Transverse colon (tissue), 4 donors: Measurements from ENCODE around the gene NFKBIL1. TPM values are rescaled to one million over a fixed set of nuclear protein-coding genes. Genes with fewer than 3 reads are reported as not detected.

ENCODE experiments used
- DNase-seq: peaks from one replicate; pipeline ENCODE4 v3.0.0-alpha.2; 2019
- H3K27ac ChIP-seq, 4 donors: fragments of 200-600 bp; sonication (generic); 2 replicates each; pipeline ENCODE4 v1.5.1; 2016 to 2018; ENCODE audit warnings: inconsistent platforms in 4 of 4
- H3K27me3 ChIP-seq: fragments of 200-600 bp; sonication (generic); 2 replicates; pipeline ENCODE4 v1.5.1; 2017; ENCODE audit warnings: inconsistent platforms
- H3K36me3 ChIP-seq, 4 donors: fragments of 200-600 bp; sonication (generic); 2 replicates each; pipeline ENCODE4 v1.5.1; 2017 to 2019; ENCODE audit warnings: inconsistent platforms in 4 of 4
- H3K4me1 ChIP-seq, 4 donors: fragments of 200-600 bp; sonication (generic); 2 replicates each; pipeline ENCODE4 v1.5.1; 2017 to 2020; ENCODE audit warnings: inconsistent platforms in 4 of 4
- H3K4me3 ChIP-seq, 4 donors: fragments of 200-600 bp; sonication (generic); 1 replicate in 1 of 4; 2 replicates in 3 of 4; pipeline versions ENCODE4 v1.5.1 to v1.6.1; 2017 to 2019; ENCODE audit warnings: inconsistent platforms in 4 of 4
- H3K9me3 ChIP-seq, 2 donors: fragments of 200-600 bp; sonication (generic); 2 replicates each; pipeline ENCODE4 v1.5.1; 2017 to 2019; ENCODE audit warnings: inconsistent platforms in 2 of 2
- EP300 ChIP-seq: sonication (generic); formaldehyde crosslinking; IDR thresholded peaks from one replicate; pipeline ENCODE4 v1.6.1; 2017; ENCODE audit warnings: antibody characterized with exemption, low read depth
- POLR2A ChIP-seq: fragments of 450-650 bp; IDR thresholded peaks from one replicate; pipeline ENCODE4 v1.6.1; 2016; ENCODE audit warnings: antibody characterized with exemption, mild to moderate bottlenecking, moderate library complexity
- POLR2AphosphoS5 ChIP-seq, 3 donors: sonication (generic); formaldehyde crosslinking; IDR thresholded peaks; one replicate each; pipeline ENCODE4 v1.6.1; 2016; ENCODE audit warnings: antibody characterized with exemption in 3 of 3
- WGBS, 2 donors: methylation state at CpG; one replicate each; pipeline ENCODE4 v1.1.5; 2018; ENCODE audit warnings: low coverage in 1 of 2; 5-methylcytosine and 5-hydroxymethylcytosine counted together
- in situ Hi-C, 4 donors: fragments of 200-750 bp; cut with MboI; loops; one replicate each; pipeline versions ENCODE4 v1.15.0 to v1.15.1; 2017; ENCODE audit warnings: low sequenced_read_pairs in 3 of 4, low pct_ligation_motif_present in 1 of 4, low pct_unique_long_range_greater_than_20kb in 1 of 4
- intact Hi-C: fragments of 100-400 bp; cut with DNase I; formaldehyde crosslinking; loops from one replicate; pipeline ENCODE4 v1.15.1; 2023; ENCODE audit warnings: low total_unique reads
- total RNA-seq, 4 donors: library from RNA; depleted of rRNA; stranded (reverse); fragments of >200 nt; gene quantifications; one replicate each; pipeline ENCODE4 v1.1.0, GENCODE V29; 2016
- TF ChIP-seq, protein P1 (sequence below), 5 experiments: fragments of 200-600 bp in 3 of 5; fragments of 450-650 bp in 2 of 5; sonication (generic) in 3 of 5; IDR thresholded peaks; 1 replicate in 2 of 5; 2 replicates in 3 of 5; pipeline ENCODE4 v1.5.1; 2016 to 2017; ENCODE audit warnings: antibody characterized with exemption in 5 of 5, inconsistent platforms in 3 of 5, mild to moderate bottlenecking in 2 of 5, moderate library complexity in 1 of 5

Gene NFKBIL1
- total RNA-seq, 4 donors from 2014 or later, result 13.7 to 29.5 (median 22.9) TPM

GRCh38 chr6:31530659-31531058, 16.7 kb upstream of the NFKBIL1 start:
- Histone ChIP-seq H3K4me3 (no peak overlapping the region), H3K27me3 (no peaks in the 10 kb centered on the region), H3K4me1 (no peaks in the 10 kb centered on the region), H3K9me3 (no peaks in the 10 kb centered on the region), H3K27ac (no peak overlapping the region), H3K36me3 (peaks cover 0 to 55% (median 29%) of the 10 kb centered on the region in 4 donors)
- intact Hi-C loops (no loop called here), in situ Hi-C loops (no loop called here)
- no peak for DNase-seq
- TF ChIP-seq EP300 (no peak), POLR2A (no peak), POLR2AphosphoS5 (IDR thresholded peaks at IDR 0.05) (no peak)
- TF ChIP-seq, protein P1, sequence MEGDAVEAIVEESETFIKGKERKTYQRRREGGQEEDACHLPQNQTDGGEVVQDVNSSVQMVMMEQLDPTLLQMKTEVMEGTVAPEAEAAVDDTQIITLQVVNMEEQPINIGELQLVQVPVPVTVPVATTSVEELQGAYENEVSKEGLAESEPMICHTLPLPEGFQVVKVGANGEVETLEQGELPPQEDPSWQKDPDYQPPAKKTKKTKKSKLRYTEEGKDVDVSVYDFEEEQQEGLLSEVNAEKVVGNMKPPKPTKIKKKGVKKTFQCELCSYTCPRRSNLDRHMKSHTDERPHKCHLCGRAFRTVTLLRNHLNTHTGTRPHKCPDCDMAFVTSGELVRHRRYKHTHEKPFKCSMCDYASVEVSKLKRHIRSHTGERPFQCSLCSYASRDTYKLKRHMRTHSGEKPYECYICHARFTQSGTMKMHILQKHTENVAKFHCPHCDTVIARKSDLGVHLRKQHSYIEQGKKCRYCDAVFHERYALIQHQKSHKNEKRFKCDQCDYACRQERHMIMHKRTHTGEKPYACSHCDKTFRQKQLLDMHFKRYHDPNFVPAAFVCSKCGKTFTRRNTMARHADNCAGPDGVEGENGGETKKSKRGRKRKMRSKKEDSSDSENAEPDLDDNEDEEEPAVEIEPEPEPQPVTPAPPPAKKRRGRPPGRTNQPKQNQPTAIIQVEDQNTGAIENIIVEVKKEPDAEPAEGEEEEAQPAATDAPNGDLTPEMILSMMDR (IDR thresholded peaks at IDR 0.05), result no peak
- WGBS, 2 donors, result 59 to 82% methylated on average over 3 to 5 of the region's 6 CpGs

DNA sequence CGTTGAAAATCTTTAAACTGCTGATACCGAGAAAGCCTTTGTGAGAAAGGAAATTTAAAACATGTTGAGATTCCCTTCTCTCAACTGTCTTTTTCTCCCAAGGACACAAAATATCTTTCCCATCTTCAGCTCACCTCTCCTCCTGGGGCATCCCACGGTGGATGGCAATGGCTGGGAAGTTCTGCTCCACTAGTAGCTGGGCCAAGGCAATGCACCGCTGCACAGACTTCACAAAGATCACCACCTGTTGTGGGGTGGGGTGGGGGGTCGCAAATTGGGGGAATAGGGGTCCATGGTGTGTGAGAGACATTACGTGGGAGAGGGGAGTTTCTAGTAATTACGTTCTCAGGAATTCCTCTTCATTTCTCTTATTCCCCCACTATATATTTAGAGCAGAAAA, 16.2 kb upstream of the NFKBIL1 start:
- in situ Hi-C loops (no loop called here), intact Hi-C loops (no loop called here)
- H3K4me3 ChIP-seq, result no peak overlapping the region
- peaks cover 0 to 60% (median 31%) of the 10 kb centered on the region in 4 donors for H3K36me3 ChIP-seq
- no peak overlapping the region for H3K27ac ChIP-seq
- DNase-seq, result no peak
- H3K4me1 ChIP-seq, result no peaks in the 10 kb centered on the region
- 86 to 91% methylated on average over 7 of the region's 7 CpGs for WGBS, 2 donors
- no peaks in the 10 kb centered on the region for H3K9me3 ChIP-seq
- TF ChIP-seq, protein P1 (IDR thresholded peaks at IDR 0.05), result no peak
- no peak for TF ChIP-seq POLR2A
- TF ChIP-seq POLR2AphosphoS5 (IDR thresholded peaks at IDR 0.05), result no peak
- TF ChIP-seq EP300, result no peak
- no peaks in the 10 kb centered on the region for H3K27me3 ChIP-seq

DNA sequence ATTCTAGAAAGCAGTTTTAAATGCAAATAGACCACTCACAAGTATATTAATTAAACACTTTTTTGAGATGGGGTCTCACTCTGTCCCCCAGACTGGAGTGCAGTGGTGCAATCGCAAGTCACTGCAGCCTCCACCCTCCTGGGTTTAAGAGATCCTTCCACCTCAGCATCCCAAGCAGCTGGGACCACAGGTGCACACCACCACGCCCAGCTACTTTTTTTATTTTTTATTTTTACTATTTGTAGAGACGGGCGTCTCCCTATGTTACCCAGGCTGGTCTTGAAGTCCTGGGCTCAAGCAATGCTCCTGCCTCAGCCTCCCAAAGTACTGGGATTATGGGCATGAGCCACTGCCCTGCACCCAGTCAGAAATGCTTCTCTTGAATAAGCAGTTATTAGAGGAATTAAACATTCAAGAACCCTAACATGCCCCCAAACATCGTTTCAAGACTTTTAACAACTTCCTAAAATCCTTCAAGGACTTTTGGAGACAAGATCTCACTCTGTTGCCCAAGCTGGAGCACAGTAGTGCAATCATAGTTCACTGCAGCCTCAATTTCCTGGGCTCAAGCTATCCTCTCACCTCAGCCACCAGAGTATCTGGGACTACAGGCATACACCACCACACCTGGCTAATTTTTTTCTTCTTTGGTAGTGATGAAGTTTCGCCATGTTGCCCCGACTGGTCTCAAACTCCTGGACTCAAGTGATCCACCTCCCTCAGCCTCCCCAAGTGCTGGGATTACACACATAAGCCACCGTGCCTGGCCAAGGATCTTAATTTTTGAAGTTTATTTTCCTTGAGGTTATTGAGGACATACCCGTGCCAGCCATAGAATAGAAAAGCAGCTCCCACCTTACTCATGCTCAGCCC, 15.4 kb upstream of the NFKBIL1 start:
- Histone ChIP-seq H3K27ac (no peak overlapping the region), H3K36me3 (peaks cover 0 to 69% (median 35%) of the 10 kb centered on the region in 4 donors), H3K27me3 (no peaks in the 10 kb centered on the region), H3K4me1 (no peaks in the 10 kb centered on the region), H3K9me3 (no peaks in the 10 kb centered on the region), H3K4me3 (no peak overlapping the region)
- no peak for DNase-seq
- intact Hi-C loops, result no loop called here
- WGBS, 2 donors, result 64 to 70% methylated on average over 7 to 9 of the region's 9 CpGs
- in situ Hi-C loops, result no loop called here
- TF ChIP-seq, protein P1 (IDR thresholded peaks at IDR 0.05), result no peak
- TF ChIP-seq EP300, result no peak
- TF ChIP-seq POLR2AphosphoS5 (IDR thresholded peaks at IDR 0.05), result no peak
- no peak for TF ChIP-seq POLR2A

- in situ Hi-C loops, result no loop called here
- intact Hi-C loops, result no loop called here
- peaks cover 0 to 77% (median 40%) of the 10 kb centered on the region in 4 donors for H3K36me3 ChIP-seq
Measured at GRCh38 chr6:31532644-31533454, 14.6 kb upstream of the NFKBIL1 start.

More at GRCh38 chr6:31532644-31533454, 14.6 kb upstream of the NFKBIL1 start:
- peaks cover 0 to 3% (median 0%) of the 10 kb centered on the region in 4 donors for H3K4me1 ChIP-seq
- no peaks in the 10 kb centered on the region for H3K9me3 ChIP-seq
- DNase-seq, result no peak
- no peaks in the 10 kb centered on the region for H3K27me3 ChIP-seq
- TF ChIP-seq, protein P1 (IDR thresholded peaks at IDR 0.05), result no peak
- TF ChIP-seq POLR2A (no peak), EP300 (no peak), POLR2AphosphoS5 (IDR thresholded peaks at IDR 0.05) (no peak)
- no peak overlapping the region for H3K27ac ChIP-seq
- H3K4me3 ChIP-seq, result no peak overlapping the region
- 17 to 56% methylated on average over 1 to 9 of the region's 9 CpGs for WGBS, 2 donors
